AG09309 (cell line): ENCODE measurements around the gene SSMEM1.
"Not testable (repeated sequence)": the region's sequence is repeated elsewhere in the genome, so short reads cannot be mapped to it uniquely, and the experiment has no call there.

Source experiments
- DNase-seq: peaks from one replicate; pipeline ENCODE4 v3.0.0-alpha.2; 2010; ENCODE audit warnings: low read depth
- H3K4me3 ChIP-seq: 2 replicates; pipeline ENCODE4 v1.5.1; 2011; ENCODE audit warnings: mild to moderate bottlenecking, low read depth, low read length, moderate library complexity; ENCODE audit not compliant: control insufficient read depth
- CTCF ChIP-seq: IDR thresholded peaks from 2 replicates; pipeline ENCODE4 v1.5.1; 2011; ENCODE audit warnings: mild to moderate bottlenecking, low read depth, low read length, inconsistent platforms; ENCODE audit not compliant: insufficient read depth, control insufficient read depth; ENCODE audit errors: missing control alignments

The SSMEM1 gene

GRCh38 chr7:130227883-130228575, 20.4 kb downstream of the SSMEM1 start:
- DNase-seq, result no peak
- H3K4me3 ChIP-seq, result no peak overlapping the region
- TF ChIP-seq CTCF, result no peak

GRCh38 chr7:130228840-130229502, 21.3 kb downstream of the SSMEM1 start:
- no peak for DNase-seq
- TF ChIP-seq CTCF, result no peak
- no peak overlapping the region for H3K4me3 ChIP-seq

- DNase-seq, result not testable (repeated sequence)
These were observed 22.3 kb downstream of the SSMEM1 start for GRCh38 chr7:130229981-130230380.

GRCh38 chr7:130231792-130232191, 24.1 kb downstream of the SSMEM1 start:
- no peak overlapping the region for H3K4me3 ChIP-seq
- no peak for DNase-seq
- TF ChIP-seq CTCF, result no peak

More at GRCh38 chr7:130229981-130230380, 22.3 kb downstream of the SSMEM1 start:
- H3K4me3 ChIP-seq, result not testable (repeated sequence)

- H3K4me3 ChIP-seq, result no peak overlapping the region
- TF ChIP-seq CTCF, result no peak
- no peak for DNase-seq
These were observed 24.5 kb downstream of the SSMEM1 start for GRCh38 chr7:130232209-130232608.

GRCh38 chr7:130234078-130234477, 26.4 kb downstream of the SSMEM1 start:
- no peak overlapping the region for H3K4me3 ChIP-seq
- no peak for TF ChIP-seq CTCF
- no peak for DNase-seq

- not testable (repeated sequence) for DNase-seq, H3K4me3 ChIP-seq
These were observed 28.7 kb downstream of the SSMEM1 start for GRCh38 chr7:130236361-130236760.
